Endothelial cell of umbilical vein (primary cell): ENCODE data around the gene MCM5. TPM values are rescaled to one million over a fixed set of nuclear protein-coding genes. Genes with fewer than 3 reads are reported as not detected.

Experiments used
- BruUV-seq: library from RNA; stranded (reverse); fragments of 400-500 nt; replicated peaks from 2 replicates; lab custom pipeline; 2021; lab: Mats Ljungman, UMichigan
- CTCF ChIA-PET: fragments of 300-600, 350-600 bp; sonication (Branson Sonifier 250); formaldehyde crosslinking; loops from one replicate; lab custom pipeline; 2021; ENCODE audit warnings: antibody characterized with exemption, inconsistent platforms; lab: Charles Lee
- POLR2A ChIA-PET: fragments of 300-600, 350-600 bp; sonication (Branson Sonifier 250); formaldehyde crosslinking; loops from one replicate; lab custom pipeline; 2021; ENCODE audit warnings: antibody characterized with exemption, inconsistent platforms; lab: Charles Lee
- DNase-seq: peaks from one replicate; pipeline ENCODE4 v3.0.0-alpha.2; 2011; ENCODE audit warnings: low read depth, low spot score
- FAIRE-seq: peaks from 2 replicates; lab custom pipeline; 2011; peaks lifted over from hg19 to GRCh38; lab: Jason Lieb, UNC
- H2AFZ ChIP-seq: 2 replicates; pipeline ENCODE4 v1.6.0; 2012; ENCODE audit warnings: low read depth, low read length, control low read depth, inconsistent platforms
- H3K27ac ChIP-seq: 2 replicates; pipeline ENCODE4 v1.5.1; 2011; ENCODE audit warnings: low read depth, mild to moderate bottlenecking, control low read depth, low read length, moderate library complexity; ENCODE audit not compliant: insufficient read depth
- H3K27me3 ChIP-seq, 2 experiments: 2 replicates each; pipeline versions ENCODE4 v1.6.0 to v1.6.1; 2011; ENCODE audit warnings: low read length in 2 of 2, mixed read lengths in 1 of 2; ENCODE audit not compliant: control insufficient read depth in 2 of 2, insufficient read depth in 2 of 2
- H3K36me3 ChIP-seq, 2 experiments: 2 replicates in 1 of 2; 3 replicates in 1 of 2; pipeline ENCODE4 v1.5.1; 2011; ENCODE audit warnings: low read length in 2 of 2, mild to moderate bottlenecking in 1 of 2, moderate library complexity in 1 of 2; ENCODE audit not compliant: control insufficient read depth in 2 of 2, insufficient read depth in 2 of 2; ENCODE audit errors: extremely low read depth in 1 of 2
- H3K4me1 ChIP-seq: 3 replicates; pipeline ENCODE4 v1.5.1; 2011; ENCODE audit warnings: mild to moderate bottlenecking, low read length; ENCODE audit not compliant: control insufficient read depth, insufficient read depth; ENCODE audit errors: extremely low read depth
- H3K4me2 ChIP-seq: 2 replicates; pipeline ENCODE4 v1.6.1; 2011; ENCODE audit warnings: low read length, control low read depth, mixed read lengths; ENCODE audit not compliant: insufficient read depth
- H3K4me3 ChIP-seq, 3 experiments: fragments of 200-600 bp in 1 of 3; sonication (generic), shearing (Covaris generic) in 1 of 3; replicated peaks in 1 of 3; 2 replicates each; pipeline ENCODE4 v1.5.1; 2011 to 2016; ENCODE audit warnings: control low read depth in 3 of 3, low read length in 3 of 3, mild to moderate bottlenecking in 2 of 3, inconsistent platforms in 1 of 3, low read depth in 1 of 3, moderate library complexity in 1 of 3; ENCODE audit not compliant: insufficient read depth in 1 of 3
- H3K79me2 ChIP-seq: 2 replicates; pipeline ENCODE4 v1.6.0; 2012; ENCODE audit warnings: low read length, inconsistent platforms; ENCODE audit not compliant: control insufficient read depth, insufficient read depth
- H3K9ac ChIP-seq: replicated peaks from 2 replicates; pipeline ENCODE3; 2011; ENCODE audit warnings: low read length, control low read depth; ENCODE audit not compliant: insufficient read depth; ENCODE audit errors: extremely low read depth
- H3K9me1 ChIP-seq: replicated peaks from 3 replicates; pipeline ENCODE4 v1.6.0; 2011; ENCODE audit warnings: mild to moderate bottlenecking, low read length; ENCODE audit not compliant: control insufficient read depth, insufficient read depth; ENCODE audit errors: extremely low read depth
- H3K9me3 ChIP-seq: replicated peaks from 2 replicates; pipeline ENCODE4 v1.5.1; 2012; ENCODE audit warnings: low read length, inconsistent platforms; ENCODE audit not compliant: control insufficient read depth, insufficient read depth
- H4K20me1 ChIP-seq: replicated peaks from 2 replicates; pipeline ENCODE3; 2011; ENCODE audit warnings: mild to moderate bottlenecking, low read length; ENCODE audit not compliant: control insufficient read depth, insufficient read depth; ENCODE audit errors: extremely low read depth
- CTCF ChIP-seq, 2 donors: IDR thresholded peaks; 1 replicate in 1 of 2; 2 replicates in 1 of 2; pipeline ENCODE4 v1.5.1; 2011; ENCODE audit warnings: low read length in 2 of 2, mild to moderate bottlenecking in 2 of 2, moderate library complexity in 2 of 2, control low read depth in 1 of 2, inconsistent platforms in 1 of 2, low read depth in 1 of 2; ENCODE audit not compliant: insufficient read depth in 1 of 2; ENCODE audit errors: extremely low read depth in 1 of 2
- EZH2 ChIP-seq: IDR thresholded peaks from 2 replicates; pipeline ENCODE4 v1.6.1; 2012; ENCODE audit warnings: borderline replicate concordance, low read depth, mild to moderate bottlenecking, moderate library complexity, low read length, inconsistent platforms; ENCODE audit not compliant: severe bottlenecking
- FOS ChIP-seq: IDR thresholded peaks from 2 replicates; pipeline ENCODE4 v1.6.1; 2011; ENCODE audit warnings: mild to moderate bottlenecking, low read length, moderate library complexity, borderline replicate concordance; ENCODE audit not compliant: insufficient read depth
- GATA2 ChIP-seq: IDR thresholded peaks from 2 replicates; pipeline ENCODE4 v1.7.0; 2011; ENCODE audit warnings: low read depth, mild to moderate bottlenecking, moderate library complexity, mixed read lengths, low read length; ENCODE audit not compliant: insufficient read length, insufficient read depth
- JUN ChIP-seq: IDR thresholded peaks from 2 replicates; pipeline ENCODE4 v1.6.1; 2011; ENCODE audit warnings: borderline replicate concordance, low read depth; ENCODE audit not compliant: insufficient read length, insufficient read depth
- MAX ChIP-seq: IDR thresholded peaks from 2 replicates; pipeline ENCODE4 v1.6.1; 2011; ENCODE audit not compliant: insufficient read depth, insufficient read length
- MYC ChIP-seq: IDR thresholded peaks from one replicate; pipeline ENCODE4 v1.6.1; 2011; ENCODE audit warnings: mild to moderate bottlenecking, low read depth, low read length
- POLR2A ChIP-seq: IDR thresholded peaks from 2 replicates; pipeline ENCODE4 v1.6.1; 2012; ENCODE audit warnings: low read depth, mild to moderate bottlenecking, control low read depth, low read length
- POLR2AphosphoS5 ChIP-seq: IDR thresholded peaks from 2 replicates; pipeline ENCODE4 v1.6.1; 2012; ENCODE audit warnings: low read depth, mild to moderate bottlenecking, control low read depth, low read length, moderate library complexity; ENCODE audit not compliant: insufficient read depth
- dilution Hi-C: fragments of 300-500 bp; cut with MboI; formaldehyde crosslinking; loops from one replicate; pipeline ENCODE4 v1.15.0; 2019; ENCODE audit warnings: low sequenced_read_pairs; ENCODE audit not compliant: extremely low pct_ligation_motif_present
- intact Hi-C: fragments of 100-400 bp; cut with micrococcal nuclease; formaldehyde crosslinking; loops from one replicate; pipeline ENCODE4 v1.10.0; 2022
- polyA plus RNA-seq, 4 experiments: library from polyadenylated mRNA; depleted of rRNA in 3 of 4; stranded (reverse) in 3 of 4; unstranded in 1 of 4; fragments of >200 nt; gene quantifications; 2 replicates each; pipeline versions ENCODE4 v1.2.1 to v1.2.3, GENCODE V29; 2011 to 2012; ENCODE audit warnings: missing spikeins in 1 of 4
- total RNA-seq: library from RNA; stranded (reverse); gene quantifications from 2 replicates; pipeline ENCODE4 v1.2.3, GENCODE V29; 2021

The MCM5 gene
- total and polyA plus RNA-seq, 2 donors (not counting 3 experiments of a cell fraction or from before 2014, with no cell fraction given): 67.8 to 111 TPM

DNA sequence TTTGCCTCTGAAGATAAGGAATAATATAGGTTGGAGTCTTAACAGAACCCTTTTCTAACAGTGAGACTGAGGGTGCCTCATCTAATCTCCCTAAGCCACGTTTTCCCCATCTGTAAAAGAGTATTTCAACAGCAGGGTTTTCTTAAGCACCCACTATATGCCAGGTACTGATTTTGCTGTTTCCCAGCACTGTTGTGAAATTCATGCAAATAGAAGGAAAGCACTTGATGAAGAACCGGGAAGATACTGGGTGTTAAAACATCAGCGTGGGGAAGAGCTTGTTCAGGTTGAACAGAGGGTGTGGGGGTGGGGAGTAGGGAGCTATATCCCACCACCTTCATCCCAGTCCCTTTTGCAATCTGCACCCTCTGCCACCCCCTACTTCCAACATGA is 16.3 kb upstream of the MCM5 start:
- POLR2A ChIA-PET: no interaction called here
- FAIRE-seq: no peak
- no peak for DNase-seq
- Histone ChIP-seq H3K27me3 (no peaks in the 10 kb centered on the region), H3K36me3 (peaks cover 2 to 22% of the 10 kb centered on the region in 2 experiments), H3K79me2 (peaks cover 13% of the 10 kb centered on the region), H3K4me2 (no peak overlapping the region), H3K27ac (no peak overlapping the region), H2AFZ (no peak overlapping the region), H3K9me3 (no peaks in the 10 kb centered on the region), H4K20me1 (no peaks in the 10 kb centered on the region), H3K9ac (no peak overlapping the region), H3K4me1 (peaks cover 21% of the 10 kb centered on the region), H3K4me3 (no peak overlapping the region), H3K9me1 (no peaks in the 10 kb centered on the region)
- dilution Hi-C loops: no loop called here
- BruUV-seq: no TSS peak
- no peak for TF ChIP-seq EZH2
- TF ChIP-seq GATA2: no peak
- no peak for TF ChIP-seq MAX
- CTCF ChIA-PET: interaction anchor here (0.5 kb wide), 1 partner anchor 21 kb away, joined by 3 read pairs; no protein-coding TSS in a partner anchor
- intact Hi-C loops: no loop called here

GRCh38 chr22:35384527-35384926 is 15.4 kb upstream of the MCM5 start:
- BruUV-seq: no TSS peak
- Histone ChIP-seq H3K4me3 (no peak overlapping the region), H3K4me2 (no peak overlapping the region), H3K9me1 (no peaks in the 10 kb centered on the region), H4K20me1 (no peaks in the 10 kb centered on the region), H3K4me1 (peaks cover 21% of the 10 kb centered on the region), H3K9ac (no peak overlapping the region), H3K27me3 (no peaks in the 10 kb centered on the region), H3K27ac (no peak overlapping the region), H3K36me3 (peaks cover 2 to 22% of the 10 kb centered on the region in 2 experiments), H2AFZ (no peak overlapping the region), H3K9me3 (no peaks in the 10 kb centered on the region), H3K79me2 (peaks cover 13% of the 10 kb centered on the region)
- dilution Hi-C loops (no loop called here), intact Hi-C loops (no loop called here)
- no peak for DNase-seq
- POLR2A ChIA-PET: interaction anchor here (0.6 kb wide), 2 partner anchors 13 to 33 kb away, joined by 4 read pairs; no protein-coding TSS in a partner anchor
- TF ChIP-seq POLR2A (no peak), POLR2AphosphoS5 (no peak), JUN (no peak), CTCF (IDR thresholded peaks at IDR 0.05; ENCODE audit: extremely low read depth in 1 of 2, insufficient read depth in 1 of 2, low read depth in 1 of 2, low read length in 2 of 2) (no peak), FOS (no peak), MYC (no peak)
- FAIRE-seq: no peak
- CTCF ChIA-PET: interaction anchor here (0.5 to 1.3 kb wide), 3 partner anchors 21 to 46 kb away, joined by 3 read pairs; no protein-coding TSS in a partner anchor
